Ishikawa (cell line): ENCODE measurements around the gene TPP1.

Source experiments
- CEBPB ChIP-seq: IDR thresholded peaks from 2 replicates; pipeline ENCODE4 v1.6.1; 2012
- CREB1 ChIP-seq: IDR thresholded peaks from 2 replicates; pipeline ENCODE4 v1.6.1; 2012; ENCODE audit warnings: low read depth
- EGR1 ChIP-seq: IDR thresholded peaks from 2 replicates; pipeline ENCODE4 v1.6.1; 2012
- EP300 ChIP-seq: IDR thresholded peaks from 2 replicates; pipeline ENCODE4 v1.6.1; 2012; ENCODE audit warnings: borderline replicate concordance
- FOXM1 ChIP-seq: IDR thresholded peaks from 2 replicates; pipeline ENCODE4 v1.6.1; 2012; ENCODE audit warnings: low read depth, borderline replicate concordance
- MAX ChIP-seq: IDR thresholded peaks from 2 replicates; pipeline ENCODE4 v1.6.1; 2012
- NFIC ChIP-seq: IDR thresholded peaks from 2 replicates; pipeline ENCODE4 v1.6.1; 2012
- RAD21 ChIP-seq: IDR thresholded peaks from 2 replicates; pipeline ENCODE4 v1.6.1; 2012; ENCODE audit warnings: low read depth
- REST ChIP-seq: IDR thresholded peaks from 2 replicates; pipeline ENCODE4 v1.6.1; 2012; ENCODE audit warnings: low read depth, mild to moderate bottlenecking
- TAF1 ChIP-seq: IDR thresholded peaks from 2 replicates; pipeline ENCODE4 v1.6.1; 2012; ENCODE audit warnings: low read depth, mild to moderate bottlenecking
- TCF12 ChIP-seq: IDR thresholded peaks from 2 replicates; pipeline ENCODE4 v1.6.1; 2012; ENCODE audit warnings: low read depth
- TEAD4 ChIP-seq: IDR thresholded peaks from 2 replicates; pipeline ENCODE4 v1.6.1; 2012
- USF1 ChIP-seq: IDR thresholded peaks from 2 replicates; pipeline ENCODE4 v1.6.1; 2012
- YY1 ChIP-seq: IDR thresholded peaks from 2 replicates; pipeline ENCODE4 v1.6.1; 2012; ENCODE audit warnings: low read depth
- ZBTB7A ChIP-seq: IDR thresholded peaks from 2 replicates; pipeline ENCODE4 v1.6.1; 2012; ENCODE audit warnings: low read depth

TPP1 gene

GRCh38 chr11:6625832-6626420, 6.7 kb upstream of the TPP1 start:
- no peak for TF ChIP-seq TEAD4
- no peak for TF ChIP-seq TCF12
- TF ChIP-seq TAF1, result no peak
- no peak for TF ChIP-seq MAX
- no peak for TF ChIP-seq CEBPB
- TF ChIP-seq YY1, result no peak
- no peak for TF ChIP-seq EP300
- TF ChIP-seq USF1, result no peak
- TF ChIP-seq EGR1, result no peak
- no peak for TF ChIP-seq NFIC
- TF ChIP-seq ZBTB7A, result no peak
- no peak for TF ChIP-seq RAD21
- TF ChIP-seq FOXM1, result no peak
- TF ChIP-seq REST, result no peak
- TF ChIP-seq CREB1, result no peak

GRCh38 chr11:6625156-6625831, 6.1 kb upstream of the TPP1 start:
- no peak for TF ChIP-seq TEAD4
- TF ChIP-seq YY1, result no peak
- TF ChIP-seq EGR1, result no peak
- TF ChIP-seq ZBTB7A, result no peak
- TF ChIP-seq EP300, result no peak

GRCh38 chr11:6623391-6624363, 4.5 kb upstream of the TPP1 start:
- TF ChIP-seq TCF12 (no peak), RAD21 (no peak), TEAD4 (no peak), USF1 (no peak), EP300 (no peak), ZBTB7A (no peak), NFIC (no peak), CREB1 (no peak)

- no peak for TF ChIP-seq NFIC
- no peak for TF ChIP-seq FOXM1
- TF ChIP-seq CREB1, result no peak
- no peak for TF ChIP-seq MAX
Observed at GRCh38 chr11:6622261-6623171, 3.3 kb upstream of the TPP1 start.

- TF ChIP-seq TAF1, result no peak
- TF ChIP-seq TEAD4, result no peak
- no peak for TF ChIP-seq ZBTB7A
- no peak for TF ChIP-seq RAD21
- TF ChIP-seq TCF12, result no peak
- TF ChIP-seq CREB1, result no peak
- no peak for TF ChIP-seq REST
Observed at GRCh38 chr11:6621711-6622211, 2.5 kb upstream of the TPP1 start.
